IMR-90 (cell line): Measurements from ENCODE around the gene DPH6.

Experiments used
- CEBPB ChIP-seq: IDR thresholded peaks from 2 replicates; pipeline ENCODE4 v1.6.1; 2012; ENCODE audit warnings: low read depth, low read length, improper control_type of control experiment
- CHD1 ChIP-seq: IDR thresholded peaks from 2 replicates; pipeline ENCODE4 v1.6.1; 2012; ENCODE audit warnings: low read depth, low read length, improper control_type of control experiment
- MAFK ChIP-seq: IDR thresholded peaks from 2 replicates; pipeline ENCODE4 v1.6.1; 2012; ENCODE audit warnings: low read depth, low read length, improper control_type of control experiment
- MAZ ChIP-seq: IDR thresholded peaks from 2 replicates; pipeline ENCODE4 v1.6.1; 2012; ENCODE audit warnings: low read depth, mild to moderate bottlenecking, low read length, improper control_type of control experiment, moderate library complexity, borderline replicate concordance
- POLR2A ChIP-seq: IDR thresholded peaks from 2 replicates; pipeline ENCODE4 v1.6.1; 2012; ENCODE audit warnings: mild to moderate bottlenecking, low read depth, low read length
- TF ChIP-seq, protein P1 (sequence below): conservative IDR thresholded peaks from 2 replicates; pipeline ENCODE4 v1.5.1; 2012; ENCODE audit warnings: mild to moderate bottlenecking, low read depth, low read length, improper control_type of control experiment
- TF ChIP-seq, protein P2 (sequence below): fragments of 150-350 bp; IDR thresholded peaks from 2 replicates; pipeline ENCODE4 v1.6.1; 2016; ENCODE audit warnings: low read depth, mild to moderate bottlenecking, low read length, moderate library complexity, borderline replicate concordance
- TF ChIP-seq, protein P3 (sequence below): fragments of 150-350 bp; IDR thresholded peaks from 2 replicates; pipeline ENCODE4 v1.6.1; 2017; ENCODE audit warnings: mild to moderate bottlenecking, antibody characterized with exemption, low read length, low read depth

DNA sequence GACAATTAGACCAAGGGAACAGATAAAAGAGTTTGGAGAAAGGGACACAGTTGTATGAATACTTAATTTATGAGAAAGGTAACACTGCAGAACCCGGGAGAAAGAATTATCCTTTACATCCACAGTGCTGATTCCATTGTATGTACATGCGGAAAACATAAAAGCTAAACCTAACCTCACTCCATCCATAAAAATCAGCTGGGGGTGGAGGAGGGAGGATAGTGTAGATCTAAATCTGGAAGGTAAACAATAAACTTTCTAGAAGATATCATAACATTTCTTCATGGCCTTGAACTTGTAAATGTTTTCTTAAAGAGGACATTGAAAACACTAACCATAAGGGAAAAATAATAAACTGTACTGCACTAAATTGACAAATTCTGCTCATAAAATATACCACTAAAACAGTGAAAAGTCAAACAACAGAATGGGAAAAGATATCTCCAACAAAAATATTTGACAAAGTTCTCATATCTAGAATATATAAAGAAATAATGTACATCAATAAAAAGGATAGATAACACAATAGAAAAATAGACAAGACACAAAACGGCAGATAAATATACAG lies 220.5 kb downstream of the DPH6 start:
- TF ChIP-seq, protein P1, sequence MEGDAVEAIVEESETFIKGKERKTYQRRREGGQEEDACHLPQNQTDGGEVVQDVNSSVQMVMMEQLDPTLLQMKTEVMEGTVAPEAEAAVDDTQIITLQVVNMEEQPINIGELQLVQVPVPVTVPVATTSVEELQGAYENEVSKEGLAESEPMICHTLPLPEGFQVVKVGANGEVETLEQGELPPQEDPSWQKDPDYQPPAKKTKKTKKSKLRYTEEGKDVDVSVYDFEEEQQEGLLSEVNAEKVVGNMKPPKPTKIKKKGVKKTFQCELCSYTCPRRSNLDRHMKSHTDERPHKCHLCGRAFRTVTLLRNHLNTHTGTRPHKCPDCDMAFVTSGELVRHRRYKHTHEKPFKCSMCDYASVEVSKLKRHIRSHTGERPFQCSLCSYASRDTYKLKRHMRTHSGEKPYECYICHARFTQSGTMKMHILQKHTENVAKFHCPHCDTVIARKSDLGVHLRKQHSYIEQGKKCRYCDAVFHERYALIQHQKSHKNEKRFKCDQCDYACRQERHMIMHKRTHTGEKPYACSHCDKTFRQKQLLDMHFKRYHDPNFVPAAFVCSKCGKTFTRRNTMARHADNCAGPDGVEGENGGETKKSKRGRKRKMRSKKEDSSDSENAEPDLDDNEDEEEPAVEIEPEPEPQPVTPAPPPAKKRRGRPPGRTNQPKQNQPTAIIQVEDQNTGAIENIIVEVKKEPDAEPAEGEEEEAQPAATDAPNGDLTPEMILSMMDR = no peak
- TF ChIP-seq POLR2A (no peak), CEBPB (no peak), CHD1 (no peak), MAFK (no peak), MAZ (no peak)
- TF ChIP-seq, protein P2, sequence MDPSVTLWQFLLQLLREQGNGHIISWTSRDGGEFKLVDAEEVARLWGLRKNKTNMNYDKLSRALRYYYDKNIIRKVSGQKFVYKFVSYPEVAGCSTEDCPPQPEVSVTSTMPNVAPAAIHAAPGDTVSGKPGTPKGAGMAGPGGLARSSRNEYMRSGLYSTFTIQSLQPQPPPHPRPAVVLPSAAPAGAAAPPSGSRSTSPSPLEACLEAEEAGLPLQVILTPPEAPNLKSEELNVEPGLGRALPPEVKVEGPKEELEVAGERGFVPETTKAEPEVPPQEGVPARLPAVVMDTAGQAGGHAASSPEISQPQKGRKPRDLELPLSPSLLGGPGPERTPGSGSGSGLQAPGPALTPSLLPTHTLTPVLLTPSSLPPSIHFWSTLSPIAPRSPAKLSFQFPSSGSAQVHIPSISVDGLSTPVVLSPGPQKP = no peak
- TF ChIP-seq, protein P3, sequence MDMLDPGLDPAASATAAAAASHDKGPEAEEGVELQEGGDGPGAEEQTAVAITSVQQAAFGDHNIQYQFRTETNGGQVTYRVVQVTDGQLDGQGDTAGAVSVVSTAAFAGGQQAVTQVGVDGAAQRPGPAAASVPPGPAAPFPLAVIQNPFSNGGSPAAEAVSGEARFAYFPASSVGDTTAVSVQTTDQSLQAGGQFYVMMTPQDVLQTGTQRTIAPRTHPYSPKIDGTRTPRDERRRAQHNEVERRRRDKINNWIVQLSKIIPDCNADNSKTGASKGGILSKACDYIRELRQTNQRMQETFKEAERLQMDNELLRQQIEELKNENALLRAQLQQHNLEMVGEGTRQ = no peak
